DMS153 treated with DMSO at 0.1 percent for 48 hours (cell line): ENCODE measurements around the gene SIGLEC10.
"Not testable (repeated sequence)": the region's sequence is repeated elsewhere in the genome, so short reads cannot be mapped to it uniquely, and the experiment has no call there.

Source experiments
- DNase-seq: peaks from one replicate; lab custom pipeline; 2025; ENCODE audit not compliant: unreplicated experiment; lab: John Stamatoyannopoulos, UW

The SIGLEC10 gene, protein sequence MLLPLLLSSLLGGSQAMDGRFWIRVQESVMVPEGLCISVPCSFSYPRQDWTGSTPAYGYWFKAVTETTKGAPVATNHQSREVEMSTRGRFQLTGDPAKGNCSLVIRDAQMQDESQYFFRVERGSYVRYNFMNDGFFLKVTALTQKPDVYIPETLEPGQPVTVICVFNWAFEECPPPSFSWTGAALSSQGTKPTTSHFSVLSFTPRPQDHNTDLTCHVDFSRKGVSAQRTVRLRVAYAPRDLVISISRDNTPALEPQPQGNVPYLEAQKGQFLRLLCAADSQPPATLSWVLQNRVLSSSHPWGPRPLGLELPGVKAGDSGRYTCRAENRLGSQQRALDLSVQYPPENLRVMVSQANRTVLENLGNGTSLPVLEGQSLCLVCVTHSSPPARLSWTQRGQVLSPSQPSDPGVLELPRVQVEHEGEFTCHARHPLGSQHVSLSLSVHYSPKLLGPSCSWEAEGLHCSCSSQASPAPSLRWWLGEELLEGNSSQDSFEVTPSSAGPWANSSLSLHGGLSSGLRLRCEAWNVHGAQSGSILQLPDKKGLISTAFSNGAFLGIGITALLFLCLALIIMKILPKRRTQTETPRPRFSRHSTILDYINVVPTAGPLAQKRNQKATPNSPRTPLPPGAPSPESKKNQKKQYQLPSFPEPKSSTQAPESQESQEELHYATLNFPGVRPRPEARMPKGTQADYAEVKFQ

DNA sequence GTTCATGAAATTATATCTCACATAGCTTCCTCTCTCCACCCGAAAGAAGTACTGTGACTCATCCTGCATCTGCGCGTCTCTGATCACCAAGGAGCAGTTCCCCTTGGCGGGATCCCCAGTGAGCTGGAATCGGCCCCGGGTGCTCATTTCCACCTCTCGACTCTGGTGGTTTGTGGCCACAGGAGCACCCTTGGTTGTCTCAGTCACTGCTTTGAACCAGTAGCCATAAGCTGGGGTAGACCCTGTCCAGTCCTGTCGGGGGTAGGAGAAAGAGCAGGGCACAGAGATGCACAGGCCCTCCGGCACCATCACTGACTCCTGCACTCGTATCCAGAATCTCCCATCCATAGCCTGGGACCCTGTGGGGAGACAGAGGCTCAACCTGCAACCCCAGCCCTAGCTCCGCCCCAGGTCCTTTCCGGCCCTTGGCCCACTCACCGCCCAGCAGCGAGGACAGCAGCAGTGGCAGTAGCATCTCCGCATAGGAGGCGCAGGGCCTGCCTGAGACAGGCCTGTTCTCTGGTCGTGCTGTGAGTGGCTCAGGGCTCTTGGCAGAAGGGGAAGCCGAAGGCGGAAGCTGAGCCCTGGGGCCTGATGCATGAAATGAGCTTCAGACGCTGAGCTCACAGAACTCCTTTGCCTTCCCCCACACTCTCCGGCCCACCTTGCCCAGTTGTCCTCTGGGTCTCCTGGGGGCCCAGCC, at the start of gene SIGLEC10:
SIGLEC10 (minus strand) TSS at position 536 of the 703 bp plus-strand sequence; CDS start at position 475, 61 bp downstream.
- no peak for DNase-seq

DNA sequence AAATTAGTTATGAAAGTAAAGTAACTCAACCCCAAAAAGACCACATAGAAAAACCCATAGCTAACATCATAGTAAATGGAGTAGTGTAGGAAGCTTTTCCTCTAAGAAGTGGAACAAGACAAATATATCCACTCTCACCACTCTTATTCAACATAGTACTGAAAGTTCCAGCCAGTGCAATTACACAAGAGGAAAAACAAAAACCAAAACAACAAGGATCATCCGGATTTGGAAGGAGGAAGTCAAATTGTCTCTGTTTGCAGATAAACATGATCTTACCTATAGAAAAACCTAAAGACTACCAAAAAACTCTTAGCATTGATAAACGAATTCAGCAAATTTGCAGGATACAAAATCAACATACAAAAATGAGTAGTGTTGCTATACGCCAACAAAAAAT, 49.3 kb upstream of the SIGLEC10 start:
- DNase-seq, result no peak

DNA sequence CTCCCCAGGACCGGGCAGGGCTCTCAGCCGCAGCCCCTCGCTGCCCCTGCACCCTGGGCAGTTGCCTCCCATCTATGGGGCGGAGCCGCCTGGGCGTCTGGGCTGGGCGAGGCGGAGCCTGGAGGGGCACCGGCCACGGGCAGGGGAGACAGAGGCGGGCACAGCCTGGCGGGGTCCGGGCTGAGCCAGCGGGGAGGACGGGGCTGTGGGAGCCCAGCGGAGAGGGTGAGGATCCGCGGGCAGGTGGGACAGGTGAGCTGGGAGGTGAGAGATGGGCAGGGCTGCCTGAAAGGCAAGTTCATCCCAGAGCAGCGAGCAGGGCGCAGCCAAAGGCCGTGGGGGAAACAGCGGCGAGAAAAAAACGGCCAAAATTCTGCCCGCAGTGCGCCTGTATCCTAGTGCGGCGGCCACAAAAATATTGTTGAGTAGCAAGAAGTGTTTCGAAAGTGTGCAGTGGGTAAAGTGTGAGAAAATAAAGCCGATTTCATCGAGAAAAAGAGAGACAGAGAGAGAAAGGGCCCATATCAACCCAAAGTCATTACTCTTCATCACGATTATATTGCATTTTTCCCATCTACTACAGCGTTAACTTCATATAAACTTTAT, 46.6 kb upstream of the SIGLEC10 start:
- not testable (repeated sequence) for DNase-seq

DNA sequence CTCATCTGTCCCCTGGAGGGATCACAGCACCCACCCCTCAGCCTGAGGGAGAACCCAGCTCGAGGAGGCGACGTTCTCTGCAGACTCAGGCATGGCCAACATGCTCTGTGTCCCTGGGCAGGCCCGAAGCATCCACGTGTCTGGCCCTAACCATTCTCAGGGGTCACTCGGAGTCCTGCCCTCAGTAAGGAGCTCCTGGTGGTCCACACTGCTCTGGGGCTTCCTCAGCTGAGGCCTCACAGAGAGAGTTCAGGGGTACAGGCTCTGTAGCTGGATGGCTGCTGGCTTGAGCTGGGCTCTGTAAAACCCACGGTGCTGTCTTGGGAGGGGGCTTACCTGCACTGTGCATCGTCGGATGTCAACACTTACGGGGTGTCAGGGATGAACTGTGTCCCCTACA, 45.2 kb upstream of the SIGLEC10 start:
- no peak for DNase-seq

DNA sequence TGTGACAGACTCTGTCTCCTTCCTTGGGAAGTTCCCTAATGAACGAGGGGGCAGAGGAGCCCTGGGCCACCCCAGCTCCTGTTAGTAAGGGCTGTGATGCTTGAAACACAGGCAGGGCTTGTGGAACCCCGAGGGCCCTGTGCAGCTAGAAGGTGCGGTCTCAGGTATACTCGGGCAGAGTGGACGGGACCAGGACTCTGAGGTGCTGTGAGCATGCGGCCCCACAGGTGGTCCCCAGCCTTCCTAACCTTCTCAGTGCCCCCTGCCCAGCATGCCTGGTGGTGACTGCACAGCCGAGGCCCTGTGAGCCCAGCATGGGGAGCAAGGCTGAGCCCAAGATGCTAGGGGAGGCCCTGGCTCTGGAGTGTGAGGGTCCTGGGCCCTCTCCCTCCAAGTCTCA, 44.8 kb upstream of the SIGLEC10 start:
- DNase-seq, result no peak

DNA sequence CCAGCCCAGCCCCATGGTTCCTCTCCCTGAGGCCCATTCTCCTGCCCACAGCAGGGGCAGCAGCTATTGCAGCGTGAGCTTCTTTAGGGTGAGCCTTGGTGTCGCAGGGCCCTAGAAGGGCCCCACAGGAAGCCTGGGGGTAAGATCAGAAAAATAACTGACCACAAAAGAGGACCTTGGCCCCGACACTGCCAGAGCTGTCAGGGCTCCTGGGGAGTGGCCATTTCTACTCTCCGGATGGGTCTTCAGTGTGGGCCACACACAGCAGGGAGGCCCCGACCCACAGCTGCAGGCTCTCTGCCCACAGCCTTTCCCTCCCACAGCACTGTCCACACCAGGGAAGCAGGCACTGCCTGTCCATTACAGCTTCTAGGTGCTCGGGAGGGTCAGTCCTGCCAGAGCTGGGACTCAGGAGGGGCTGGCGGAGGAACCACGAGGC, 44.3 kb upstream of the SIGLEC10 start:
- no peak for DNase-seq

DNA sequence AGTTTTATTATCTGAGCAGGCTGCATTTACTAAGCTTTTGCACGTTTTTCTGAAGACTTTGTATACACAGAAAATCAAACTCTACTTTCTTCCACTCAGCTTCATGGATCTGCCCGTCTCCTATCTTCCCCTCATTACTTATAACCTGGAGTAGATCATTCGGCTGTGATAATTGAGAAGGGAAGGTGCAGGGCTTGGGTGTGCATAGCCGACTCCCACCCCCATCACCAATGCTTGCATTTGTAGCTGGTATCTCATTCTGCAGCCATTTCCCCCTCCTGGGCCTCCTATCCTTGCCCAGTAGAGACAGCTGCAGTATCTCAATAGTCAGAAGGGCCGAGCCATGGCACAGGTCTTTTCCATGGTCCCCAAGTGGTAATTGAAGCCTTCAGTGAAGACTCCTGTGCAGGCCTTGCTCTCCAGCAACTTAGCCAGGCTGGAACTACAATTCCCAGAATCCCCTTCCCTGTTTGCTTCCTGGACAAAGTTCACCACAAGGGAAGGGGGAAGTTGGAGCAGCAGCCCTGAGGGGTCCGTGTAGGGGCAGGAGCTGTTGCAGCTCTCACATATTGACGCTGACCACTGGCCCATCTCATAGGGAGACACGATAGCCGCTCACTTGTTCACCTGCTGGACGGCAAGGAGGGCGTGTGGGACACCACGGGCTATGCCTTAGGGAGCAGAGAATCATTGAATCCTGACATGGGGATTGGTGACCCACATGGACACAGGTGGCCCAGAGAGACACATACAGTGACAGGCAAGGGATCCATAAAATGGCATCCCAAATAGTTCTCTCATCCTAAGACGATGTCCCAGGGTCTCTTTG, 42.9 kb upstream of the SIGLEC10 start:
- no peak for DNase-seq

DNA sequence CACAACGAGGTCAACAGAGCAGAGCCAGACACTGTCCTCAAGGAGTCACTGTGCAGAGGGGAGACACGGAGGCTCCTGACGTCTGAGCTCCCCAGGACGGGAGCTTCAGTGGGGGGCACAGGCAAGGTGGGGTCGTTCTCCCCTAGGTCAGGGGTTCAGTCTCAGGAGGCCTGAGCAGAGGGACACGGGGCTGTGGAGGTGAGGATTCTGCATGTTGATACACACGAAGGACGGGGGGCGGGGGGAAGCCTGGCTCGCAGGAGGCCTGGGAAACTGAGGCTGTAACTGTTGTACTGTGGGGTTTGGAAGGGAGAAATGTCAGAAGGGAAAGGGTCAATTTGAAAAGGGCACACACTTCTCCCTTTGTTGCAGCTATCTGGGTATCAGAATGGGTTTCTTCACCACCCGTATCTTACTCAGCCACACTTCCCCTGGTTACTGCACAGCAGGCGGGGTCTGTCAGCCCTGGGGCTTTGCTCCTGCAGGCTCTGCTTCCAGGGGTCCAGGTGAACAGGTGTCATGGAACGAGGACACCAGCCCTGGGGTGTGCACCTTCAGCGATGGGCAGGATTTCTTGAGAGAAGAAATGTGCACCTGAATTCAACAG, 41.6 kb upstream of the SIGLEC10 start:
- no peak for DNase-seq

DNA sequence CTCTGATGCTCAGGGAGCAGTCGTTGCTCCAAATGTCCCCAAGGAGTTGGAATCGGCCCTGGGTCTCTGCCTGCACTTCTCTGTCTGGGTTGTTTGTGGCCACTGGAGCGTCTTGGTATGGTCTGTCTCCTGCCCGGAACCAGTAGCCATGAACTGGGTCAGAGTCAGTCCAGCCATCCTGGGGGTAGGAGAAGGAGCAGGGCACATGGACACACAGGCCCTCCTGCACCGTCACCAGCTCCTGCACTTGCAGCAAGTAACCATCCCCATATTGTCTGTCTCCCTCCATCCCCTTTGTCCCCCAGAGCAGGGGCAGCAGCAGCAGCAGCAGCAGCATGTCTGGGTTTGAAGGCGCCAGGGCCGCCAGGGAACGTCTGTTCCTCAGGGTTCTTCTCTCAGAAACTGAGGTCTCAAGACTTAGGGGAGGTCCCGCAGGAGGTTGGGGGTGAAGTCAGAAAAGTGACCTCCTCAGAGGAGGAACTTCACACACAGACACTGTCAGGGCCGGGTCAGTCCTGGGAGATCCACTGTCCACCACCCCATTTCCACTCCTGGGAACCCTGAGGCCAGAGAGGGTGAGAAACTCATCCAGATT, 40.7 kb upstream of the SIGLEC10 start, which contains the start of gene SIGLEC8:
SIGLEC8 (minus strand) TSS at position 404 of the 595 bp plus-strand sequence; CDS start at position 337, 67 bp downstream.
- DNase-seq, result no peak

DNA sequence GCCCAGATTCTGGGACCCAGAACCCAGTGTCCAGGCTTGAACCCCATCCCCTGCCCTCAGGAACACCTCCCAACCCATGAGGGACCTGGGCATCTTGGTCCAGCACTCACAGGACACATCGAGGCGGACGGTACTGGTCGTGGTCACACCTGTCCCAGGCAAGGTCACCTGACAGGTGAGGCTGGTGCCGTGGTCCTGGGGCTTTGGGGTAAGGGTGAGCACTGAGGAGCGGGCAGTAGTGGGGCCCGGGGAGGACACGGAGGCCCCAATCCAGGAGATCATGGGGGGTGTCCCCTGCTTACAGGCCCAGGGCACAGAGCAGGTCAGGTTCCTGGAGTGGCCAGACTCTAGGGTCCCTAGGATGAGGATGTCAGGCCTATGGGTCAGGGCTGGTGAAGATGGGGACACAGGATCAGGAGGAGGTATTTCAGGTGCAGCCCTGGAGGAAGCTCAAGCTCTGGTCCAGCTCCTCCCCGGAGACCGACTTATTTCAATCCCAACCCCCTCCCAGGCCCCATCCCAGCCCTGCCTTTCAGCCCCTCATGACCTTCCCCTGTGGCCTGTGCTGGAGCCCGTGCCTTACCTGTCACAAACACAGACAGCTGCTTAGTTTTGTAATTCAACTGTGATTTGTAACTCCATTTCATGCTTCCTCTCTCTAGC, 40.0 kb upstream of the SIGLEC10 start:
- DNase-seq, result no peak

DNA sequence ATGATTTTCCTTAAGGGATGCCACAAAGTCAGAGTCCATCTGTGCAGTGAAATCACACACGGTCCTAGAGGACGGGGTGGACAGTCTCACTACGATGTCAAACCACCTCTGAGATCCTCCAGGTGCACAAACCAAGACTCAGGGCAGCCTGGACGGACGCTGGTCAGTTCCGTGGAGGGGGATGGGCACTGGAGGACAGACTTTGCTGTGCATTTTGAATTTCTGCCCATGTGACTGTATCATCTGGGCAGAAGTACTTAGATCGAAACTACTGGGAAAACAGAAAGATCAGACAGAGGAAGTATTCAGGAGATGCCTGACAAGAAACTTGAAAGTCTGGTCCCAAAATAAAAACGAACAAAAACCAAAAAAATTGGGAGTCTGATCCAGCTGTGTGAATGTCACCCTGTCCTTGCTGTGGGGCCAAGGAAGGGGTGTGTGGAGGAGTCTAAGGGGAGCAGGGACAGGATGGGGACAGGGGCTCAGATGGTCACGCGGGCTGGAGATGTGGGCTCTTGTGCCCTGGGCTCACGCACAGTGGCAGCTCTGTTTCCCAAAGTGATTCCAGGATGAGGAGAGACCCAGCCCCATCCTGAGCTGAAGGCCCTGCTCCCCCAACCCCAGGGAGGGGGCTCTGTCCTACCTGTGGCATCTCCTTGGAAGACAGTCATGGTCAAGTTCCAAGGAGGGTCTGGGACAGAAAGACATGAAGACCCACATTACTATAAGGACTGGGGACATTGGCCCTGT, 39.3 kb upstream of the SIGLEC10 start:
- DNase-seq, result no peak

DNA sequence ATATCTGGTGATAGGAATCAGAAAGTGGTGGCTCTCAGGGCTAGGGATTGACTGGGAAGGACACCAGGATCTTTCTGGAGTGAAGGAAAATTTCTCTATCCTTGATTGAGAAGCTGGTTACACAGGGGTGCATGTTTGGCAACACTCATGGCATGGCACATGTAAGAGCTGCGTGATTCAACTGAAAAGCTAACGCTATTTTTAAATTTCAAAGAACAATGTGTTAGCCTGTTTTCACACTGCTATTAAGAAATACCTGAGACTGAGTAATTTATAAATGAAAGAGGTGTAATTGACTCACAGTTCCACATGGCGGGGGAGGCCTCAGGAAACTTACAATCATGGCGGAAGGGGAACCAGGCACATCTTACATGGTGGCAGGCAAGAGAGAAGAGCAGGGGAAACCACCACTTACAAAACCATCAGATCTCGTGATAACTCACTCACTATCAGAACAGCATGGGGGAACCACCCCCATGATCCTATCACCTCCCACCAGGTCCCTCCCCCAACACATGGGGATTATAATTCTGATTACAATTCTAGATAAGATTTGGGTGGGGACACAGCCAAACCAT, 33.4 kb upstream of the SIGLEC10 start:
- DNase-seq, result no peak

DNA sequence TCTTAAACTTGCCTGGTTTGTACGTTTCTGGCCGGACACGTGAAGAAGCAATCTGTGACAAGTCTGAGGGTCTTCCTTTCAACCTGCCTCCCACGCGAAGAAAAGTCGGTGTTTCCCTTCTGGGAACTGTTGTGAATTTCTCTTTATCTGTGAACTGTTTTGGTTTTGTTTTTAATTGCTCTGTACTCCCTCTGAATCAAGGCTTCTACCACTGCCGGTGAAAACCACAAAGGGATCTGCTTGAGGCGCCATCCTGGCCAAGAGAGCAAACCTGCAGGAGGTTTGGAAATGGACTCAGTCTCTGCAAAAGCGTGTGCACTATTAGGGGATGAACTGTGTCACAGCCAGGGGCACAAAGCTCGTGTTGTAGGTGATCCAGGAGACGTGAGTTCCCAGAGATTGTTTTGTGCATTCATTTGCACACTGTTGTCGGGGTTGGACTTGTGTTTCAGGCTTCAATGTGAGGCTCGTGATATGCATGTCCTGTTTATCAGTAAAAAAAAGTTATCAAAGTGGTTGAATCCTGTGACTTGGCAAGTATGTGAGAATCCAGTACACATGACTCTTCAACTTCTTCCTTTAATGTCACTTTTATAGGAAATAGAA, 31.1 kb upstream of the SIGLEC10 start:
- no peak for DNase-seq

DNA sequence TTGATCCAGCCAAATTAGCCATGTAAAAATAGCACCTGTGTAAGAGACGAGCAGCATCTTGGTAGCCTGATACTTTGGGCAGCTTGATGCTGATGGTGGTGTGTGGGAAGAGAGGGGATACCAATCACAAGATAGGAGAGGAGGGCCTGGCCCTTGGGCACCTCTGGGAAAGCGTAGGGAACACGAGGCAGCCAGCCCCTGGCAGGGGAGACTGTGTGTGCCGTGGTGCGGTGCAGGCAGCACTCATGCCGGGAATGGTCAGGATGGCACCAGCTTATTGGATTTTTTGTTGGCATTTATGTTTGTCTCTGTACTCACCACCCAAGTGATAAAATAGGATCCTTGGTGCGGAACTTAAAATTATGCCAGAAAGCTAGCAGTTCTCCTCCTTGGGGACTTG, 30.6 kb upstream of the SIGLEC10 start:
- DNase-seq, result no peak

DNA sequence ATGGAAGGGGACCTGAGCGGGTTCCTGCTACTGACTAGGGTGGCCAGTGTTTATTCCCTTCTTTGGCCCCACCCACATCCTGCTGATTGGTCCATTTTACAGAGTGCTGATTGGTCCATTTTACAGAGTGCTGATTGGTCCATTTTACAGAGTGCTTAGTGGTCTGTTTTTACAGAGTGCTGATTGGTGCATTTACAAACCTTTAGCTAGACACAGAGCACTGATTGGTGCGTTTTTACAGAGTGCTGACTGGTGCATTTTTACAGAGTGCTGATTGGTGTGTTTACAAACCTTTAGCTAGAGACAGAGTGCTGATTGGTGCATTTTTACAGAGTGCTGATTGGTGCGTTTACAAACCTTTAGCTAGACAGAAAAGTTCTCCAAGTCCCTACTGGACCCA, 30.1 kb upstream of the SIGLEC10 start:
- not testable (repeated sequence) for DNase-seq

DNA sequence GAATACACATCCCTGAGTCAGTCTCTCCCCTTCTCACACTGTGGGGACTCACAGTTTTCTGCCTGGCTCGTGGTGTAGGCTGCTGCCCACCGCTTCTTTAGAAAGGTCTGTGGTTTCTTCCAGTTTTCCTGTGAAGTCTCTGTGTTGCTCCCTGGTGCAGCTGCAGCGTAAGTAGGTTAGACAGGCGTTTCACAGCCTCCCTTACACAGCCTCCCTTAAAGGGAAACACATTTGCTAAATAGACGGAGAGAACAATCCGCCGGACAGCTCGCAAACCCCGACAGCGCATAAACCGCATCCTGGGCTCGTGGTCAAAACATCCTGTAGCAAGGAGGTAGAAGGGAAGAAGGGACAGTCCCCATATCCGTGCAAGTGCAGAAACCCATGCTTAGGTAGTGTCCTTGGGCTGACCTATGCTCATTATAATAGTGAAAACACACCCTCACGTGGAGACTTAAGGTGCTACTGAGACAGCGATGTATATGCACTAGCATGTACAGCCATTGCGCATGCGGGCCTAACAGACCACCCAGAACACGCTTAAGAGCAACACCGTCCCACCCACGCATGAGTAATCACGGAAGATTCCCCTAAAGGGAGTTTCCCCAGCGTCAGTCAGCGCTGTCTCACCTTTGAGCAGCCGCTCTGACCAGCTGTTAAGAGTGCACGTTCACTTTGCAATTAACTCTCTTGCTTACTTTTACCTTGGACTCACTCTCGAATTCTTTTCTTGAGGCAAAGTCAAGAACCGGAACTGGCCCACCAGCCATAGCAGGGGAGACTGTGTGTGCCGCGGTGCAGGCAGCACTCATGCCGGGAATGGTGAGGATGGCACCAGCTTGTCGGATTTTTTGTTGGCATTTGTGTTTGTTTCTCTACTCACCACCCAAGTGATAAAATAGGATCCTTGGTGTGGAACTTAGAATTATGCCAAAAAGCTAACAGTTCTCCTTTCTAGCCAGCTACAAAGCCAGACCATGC, 24.3 kb upstream of the SIGLEC10 start:
- no peak for DNase-seq
